ENCODE data around the gene PIF1.
"Not testable (repeated sequence)": the region's sequence is repeated elsewhere in the genome, so short reads cannot be mapped to it uniquely, and the experiment has no call there.

The PIF1 gene

GRCh38 chr15:64800476-64800875 lies 25.0 kb downstream of the PIF1 start:
- Histone ChIP-seq H3K4me1 (ENCODE audit: control insufficient read depth in 1 of 2, insufficient read depth in 2 of 2, low read length in 2 of 2) (no peaks in the 10 kb centered on the region), H3K27ac (ENCODE audit: low read depth, low read length) (no peak overlapping the region), H3K36me3 (ENCODE audit: control insufficient read depth in 1 of 2, insufficient read depth in 2 of 2, low read length in 2 of 2) (no peaks in the 10 kb centered on the region), H3K27me3 (ENCODE audit: control insufficient read depth in 1 of 2, insufficient read depth in 2 of 2, low read length in 2 of 2) (no peaks in the 10 kb centered on the region), H3K4me3 (ENCODE audit: low read depth in 1 of 2, low read length in 2 of 2) (no peak overlapping the region), H3K9me3 (ENCODE audit: control insufficient read depth in 1 of 2, low read length in 2 of 2) (no peaks in the 10 kb centered on the region), H3K9ac (ENCODE audit: low read depth in 1 of 2, low read length in 2 of 2) (no peak overlapping the region)

DNA sequence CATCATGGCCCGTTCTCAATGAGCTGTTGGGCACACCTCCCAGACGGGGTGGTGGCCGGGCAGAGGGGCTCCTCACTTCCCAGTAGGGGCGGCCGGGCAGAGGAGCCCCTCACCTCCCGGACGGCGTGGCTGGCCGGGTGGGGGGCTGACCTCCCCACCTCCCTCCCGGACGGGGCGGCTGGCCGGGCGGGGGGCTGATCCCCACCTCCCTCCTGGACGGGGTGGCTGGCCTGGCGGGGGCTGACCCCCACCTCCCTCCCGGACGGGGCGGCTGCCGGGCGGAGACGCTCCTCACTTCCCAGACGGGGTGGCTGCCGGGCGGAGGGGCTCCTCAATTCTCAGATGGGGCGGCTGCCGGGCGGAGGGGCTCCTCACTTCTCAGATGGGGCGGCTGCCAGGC lies 26.5 kb downstream of the PIF1 start:
- not testable (repeated sequence) for H3K9me3 ChIP-seq (ENCODE audit: control insufficient read depth in 1 of 2, low read length in 2 of 2); H3K9ac ChIP-seq (ENCODE audit: low read depth in 1 of 2, low read length in 2 of 2); H3K27me3 ChIP-seq (ENCODE audit: control insufficient read depth in 1 of 2, insufficient read depth in 2 of 2, low read length in 2 of 2); H3K4me1 ChIP-seq (ENCODE audit: control insufficient read depth in 1 of 2, insufficient read depth in 2 of 2, low read length in 2 of 2); H3K27ac ChIP-seq (ENCODE audit: low read depth, low read length); H3K36me3 ChIP-seq (ENCODE audit: control insufficient read depth in 1 of 2, insufficient read depth in 2 of 2, low read length in 2 of 2); H3K4me3 ChIP-seq (ENCODE audit: low read depth in 1 of 2, low read length in 2 of 2)

DNA sequence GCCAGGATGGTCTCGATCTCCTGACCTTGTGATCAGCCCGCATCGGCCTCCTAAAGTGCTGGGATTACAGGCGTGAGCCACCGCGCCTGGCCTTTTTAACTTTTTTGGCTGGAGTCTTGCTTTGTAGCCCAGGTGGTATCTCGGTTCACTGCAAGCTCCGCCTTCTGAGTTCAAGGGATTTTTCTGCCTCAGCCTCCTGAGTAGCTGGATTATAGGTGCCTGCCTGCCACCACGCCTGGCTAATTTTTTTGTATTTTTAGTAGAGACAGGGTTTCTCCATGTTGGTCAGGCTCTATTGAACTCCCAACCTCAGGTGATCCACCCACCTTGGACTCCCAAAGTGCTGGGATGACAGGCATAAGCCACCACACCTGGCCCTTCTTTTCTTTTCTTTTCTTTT lies 29.5 kb downstream of the PIF1 start:
- H3K27me3 ChIP-seq (ENCODE audit: control insufficient read depth in 1 of 2, insufficient read depth in 2 of 2, low read length in 2 of 2); H3K36me3 ChIP-seq (ENCODE audit: control insufficient read depth in 1 of 2, insufficient read depth in 2 of 2, low read length in 2 of 2); H3K4me1 ChIP-seq (ENCODE audit: control insufficient read depth in 1 of 2, insufficient read depth in 2 of 2, low read length in 2 of 2): not testable (repeated sequence)

DNA sequence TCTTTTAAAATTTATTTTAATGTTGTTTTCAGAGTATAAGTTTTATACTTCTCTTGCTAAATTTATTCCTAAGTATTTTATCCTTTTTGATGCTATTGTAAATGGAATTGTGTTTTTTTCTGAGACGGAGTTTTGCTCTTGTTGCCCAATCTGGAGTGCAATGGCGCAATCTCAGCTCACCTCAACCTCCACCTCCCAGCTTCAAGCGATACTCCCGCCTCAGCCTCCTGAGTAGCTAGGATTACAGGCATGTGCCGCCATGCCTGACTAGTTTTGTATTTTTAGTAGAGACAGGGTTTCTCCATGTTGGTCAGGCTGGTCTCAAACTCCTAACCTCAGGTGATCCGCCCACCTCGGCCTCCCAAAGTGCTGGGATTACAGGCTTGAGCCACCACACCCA lies 30.1 kb downstream of the PIF1 start:
- not testable (repeated sequence) for H3K9me3 ChIP-seq (ENCODE audit: control insufficient read depth in 1 of 2, low read length in 2 of 2); H3K4me1 ChIP-seq (ENCODE audit: control insufficient read depth in 1 of 2, insufficient read depth in 2 of 2, low read length in 2 of 2); H3K27me3 ChIP-seq (ENCODE audit: control insufficient read depth in 1 of 2, insufficient read depth in 2 of 2, low read length in 2 of 2); H3K27ac ChIP-seq (ENCODE audit: low read depth, low read length); H3K9ac ChIP-seq (ENCODE audit: low read depth in 1 of 2, low read length in 2 of 2); H3K36me3 ChIP-seq (ENCODE audit: control insufficient read depth in 1 of 2, insufficient read depth in 2 of 2, low read length in 2 of 2); H3K4me3 ChIP-seq (ENCODE audit: low read depth in 1 of 2, low read length in 2 of 2)

More for the DNA sequence above, 29.5 kb downstream of the PIF1 start:
- not testable (repeated sequence) for H3K27ac ChIP-seq (ENCODE audit: low read depth, low read length); H3K4me3 ChIP-seq (ENCODE audit: low read depth in 1 of 2, low read length in 2 of 2); H3K9ac ChIP-seq (ENCODE audit: low read depth in 1 of 2, low read length in 2 of 2); H3K9me3 ChIP-seq (ENCODE audit: control insufficient read depth in 1 of 2, low read length in 2 of 2)

- Histone ChIP-seq H3K27ac (ENCODE audit: low read depth, low read length) (no peak overlapping the region), H3K36me3 (ENCODE audit: control insufficient read depth in 1 of 2, insufficient read depth in 2 of 2, low read length in 2 of 2) (no peaks in the 10 kb centered on the region), H3K4me1 (ENCODE audit: control insufficient read depth in 1 of 2, insufficient read depth in 2 of 2, low read length in 2 of 2) (no peaks in the 10 kb centered on the region), H3K4me3 (ENCODE audit: low read depth in 1 of 2, low read length in 2 of 2) (no peak overlapping the region), H3K9me3 (ENCODE audit: control insufficient read depth in 1 of 2, low read length in 2 of 2) (no peaks in the 10 kb centered on the region), H3K9ac (ENCODE audit: low read depth in 1 of 2, low read length in 2 of 2) (no peak overlapping the region), H3K27me3 (ENCODE audit: control insufficient read depth in 1 of 2, insufficient read depth in 2 of 2, low read length in 2 of 2) (no peaks in the 10 kb centered on the region)
Observed at GRCh38 chr15:64792282-64792681, 33.2 kb downstream of the PIF1 start.

GRCh38 chr15:64791401-64791800 lies 34.0 kb downstream of the PIF1 start:
- Histone ChIP-seq H3K27ac (ENCODE audit: low read depth, low read length) (no peak overlapping the region), H3K4me3 (ENCODE audit: low read depth in 1 of 2, low read length in 2 of 2) (no peak overlapping the region), H3K9me3 (ENCODE audit: control insufficient read depth in 1 of 2, low read length in 2 of 2) (no peaks in the 10 kb centered on the region), H3K36me3 (ENCODE audit: control insufficient read depth in 1 of 2, insufficient read depth in 2 of 2, low read length in 2 of 2) (no peaks in the 10 kb centered on the region), H3K27me3 (ENCODE audit: control insufficient read depth in 1 of 2, insufficient read depth in 2 of 2, low read length in 2 of 2) (no peaks in the 10 kb centered on the region), H3K4me1 (ENCODE audit: control insufficient read depth in 1 of 2, insufficient read depth in 2 of 2, low read length in 2 of 2) (no peaks in the 10 kb centered on the region), H3K9ac (ENCODE audit: low read depth in 1 of 2, low read length in 2 of 2) (no peak overlapping the region)

- Histone ChIP-seq H3K9ac (ENCODE audit: low read depth in 1 of 2, low read length in 2 of 2) (no peak overlapping the region), H3K27me3 (ENCODE audit: control insufficient read depth in 1 of 2, insufficient read depth in 2 of 2, low read length in 2 of 2) (peaks cover 0 to 3% of the 10 kb centered on the region in 2 donors), H3K27ac (ENCODE audit: low read depth, low read length) (no peak overlapping the region)
Observed at GRCh38 chr15:64783796-64784195, 41.7 kb downstream of the PIF1 start.

DNA sequence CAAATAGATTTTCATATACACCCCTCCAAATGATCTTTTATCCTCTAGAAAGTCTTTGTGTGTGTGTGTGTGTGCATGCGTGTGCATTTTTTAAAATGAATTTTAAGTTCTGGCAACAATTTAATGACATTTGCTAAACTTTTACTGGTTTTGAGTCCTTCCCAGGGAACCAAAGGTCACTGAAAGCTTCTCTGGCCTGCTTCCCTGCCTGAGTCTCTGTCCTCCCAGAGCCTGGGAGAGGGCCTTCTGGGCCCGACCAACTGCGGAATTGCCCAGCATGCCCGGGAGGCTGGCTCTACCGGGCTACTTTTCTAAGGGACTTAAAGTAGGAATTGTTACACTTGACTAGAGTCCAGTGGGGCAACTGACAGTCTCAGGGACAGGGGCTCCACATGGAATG lies 42.7 kb downstream of the PIF1 start:
- Histone ChIP-seq H3K27ac (ENCODE audit: low read depth, low read length) (no peak overlapping the region), H3K4me3 (ENCODE audit: low read depth in 1 of 2, low read length in 2 of 2) (no peak overlapping the region), H3K9me3 (ENCODE audit: control insufficient read depth in 1 of 2, low read length in 2 of 2) (no peaks in the 10 kb centered on the region), H3K27me3 (ENCODE audit: control insufficient read depth in 1 of 2, insufficient read depth in 2 of 2, low read length in 2 of 2) (peaks cover 0 to 5% of the 10 kb centered on the region in 2 donors), H3K4me1 (ENCODE audit: control insufficient read depth in 1 of 2, insufficient read depth in 2 of 2, low read length in 2 of 2) (no peaks in the 10 kb centered on the region), H3K36me3 (ENCODE audit: control insufficient read depth in 1 of 2, insufficient read depth in 2 of 2, low read length in 2 of 2) (no peaks in the 10 kb centered on the region), H3K9ac (ENCODE audit: low read depth in 1 of 2, low read length in 2 of 2) (no peak overlapping the region)

More at GRCh38 chr15:64783796-64784195, 41.7 kb downstream of the PIF1 start:
- Histone ChIP-seq H3K4me3 (ENCODE audit: low read depth in 1 of 2, low read length in 2 of 2) (no peak overlapping the region), H3K9me3 (ENCODE audit: control insufficient read depth in 1 of 2, low read length in 2 of 2) (no peaks in the 10 kb centered on the region), H3K4me1 (ENCODE audit: control insufficient read depth in 1 of 2, insufficient read depth in 2 of 2, low read length in 2 of 2) (no peaks in the 10 kb centered on the region), H3K36me3 (ENCODE audit: control insufficient read depth in 1 of 2, insufficient read depth in 2 of 2, low read length in 2 of 2) (no peaks in the 10 kb centered on the region)

GRCh38 chr15:64781299-64781698 lies 44.1 kb downstream of the PIF1 start:
- no peaks in the 10 kb centered on the region for H3K9me3 ChIP-seq (ENCODE audit: control insufficient read depth in 1 of 2, low read length in 2 of 2)
- H3K27ac ChIP-seq (ENCODE audit: low read depth, low read length), result no peak overlapping the region
- H3K27me3 ChIP-seq (ENCODE audit: control insufficient read depth in 1 of 2, insufficient read depth in 2 of 2, low read length in 2 of 2), result peaks cover 0 to 18% of the 10 kb centered on the region in 2 donors
- no peak overlapping the region for H3K4me3 ChIP-seq (ENCODE audit: low read depth in 1 of 2, low read length in 2 of 2)
- H3K4me1 ChIP-seq (ENCODE audit: control insufficient read depth in 1 of 2, insufficient read depth in 2 of 2, low read length in 2 of 2), result no peaks in the 10 kb centered on the region
- no peaks in the 10 kb centered on the region for H3K36me3 ChIP-seq (ENCODE audit: control insufficient read depth in 1 of 2, insufficient read depth in 2 of 2, low read length in 2 of 2)
- H3K9ac ChIP-seq (ENCODE audit: low read depth in 1 of 2, low read length in 2 of 2), result no peak overlapping the region

DNA sequence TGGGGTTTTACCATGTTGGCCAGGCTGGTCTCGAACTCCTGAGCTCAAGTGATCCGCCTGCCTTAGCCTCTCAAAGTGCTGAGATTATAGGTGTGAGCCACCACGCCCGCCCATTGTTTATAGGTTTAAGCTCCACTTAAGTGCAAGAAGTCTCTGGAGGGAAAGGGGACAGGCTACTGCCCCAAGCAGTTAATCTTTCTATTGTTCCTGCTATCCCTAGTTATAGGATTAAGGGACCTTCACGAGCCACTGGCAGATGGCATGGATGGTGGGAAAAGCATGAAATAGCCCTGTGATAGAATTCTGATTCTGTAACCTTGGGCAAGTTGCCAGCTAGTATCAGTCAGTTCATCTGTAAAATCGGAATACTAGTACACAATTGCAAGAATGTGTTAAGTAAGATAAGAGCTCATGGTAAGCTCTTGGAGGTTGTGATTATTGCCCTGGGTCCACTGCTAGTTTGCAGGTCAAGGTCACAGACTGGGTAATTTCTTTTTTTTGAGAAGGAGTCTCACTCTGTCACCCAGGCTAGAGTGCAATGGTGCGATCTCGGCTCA lies 44.8 kb downstream of the PIF1 start:
- Histone ChIP-seq H3K9me3 (ENCODE audit: control insufficient read depth in 1 of 2, low read length in 2 of 2) (no peaks in the 10 kb centered on the region), H3K27ac (ENCODE audit: low read depth, low read length) (no peak overlapping the region), H3K4me3 (ENCODE audit: low read depth in 1 of 2, low read length in 2 of 2) (no peak overlapping the region), H3K36me3 (ENCODE audit: control insufficient read depth in 1 of 2, insufficient read depth in 2 of 2, low read length in 2 of 2) (no peaks in the 10 kb centered on the region), H3K9ac (ENCODE audit: low read depth in 1 of 2, low read length in 2 of 2) (no peak overlapping the region), H3K4me1 (ENCODE audit: control insufficient read depth in 1 of 2, insufficient read depth in 2 of 2, low read length in 2 of 2) (no peaks in the 10 kb centered on the region), H3K27me3 (ENCODE audit: control insufficient read depth in 1 of 2, insufficient read depth in 2 of 2, low read length in 2 of 2) (peaks cover 0 to 24% of the 10 kb centered on the region in 2 donors)

DNA sequence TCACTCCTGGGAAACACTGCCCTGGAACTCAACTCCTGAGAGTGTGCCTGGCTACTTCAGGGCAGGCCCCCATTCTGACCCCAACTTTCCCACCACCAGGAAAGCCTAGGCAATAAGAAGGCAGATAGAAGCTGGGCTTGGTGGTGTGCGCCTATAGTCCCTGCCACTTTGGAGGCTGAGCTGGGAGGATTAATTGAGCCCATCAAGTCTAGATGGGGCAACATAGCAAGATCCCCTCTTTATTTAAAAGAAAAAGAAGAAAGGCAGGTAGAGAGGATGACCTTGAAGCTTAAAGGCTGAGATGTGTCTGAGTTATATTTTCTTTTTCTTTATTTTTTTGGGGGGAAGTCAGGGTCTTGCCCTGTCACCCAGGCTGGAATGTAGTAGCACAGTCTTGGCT lies 45.8 kb downstream of the PIF1 start:
- Histone ChIP-seq H3K9ac (ENCODE audit: low read depth in 1 of 2, low read length in 2 of 2) (no peak overlapping the region), H3K4me1 (ENCODE audit: control insufficient read depth in 1 of 2, insufficient read depth in 2 of 2, low read length in 2 of 2) (no peaks in the 10 kb centered on the region), H3K9me3 (ENCODE audit: control insufficient read depth in 1 of 2, low read length in 2 of 2) (no peaks in the 10 kb centered on the region), H3K36me3 (ENCODE audit: control insufficient read depth in 1 of 2, insufficient read depth in 2 of 2, low read length in 2 of 2) (no peaks in the 10 kb centered on the region), H3K4me3 (ENCODE audit: low read depth in 1 of 2, low read length in 2 of 2) (no peak overlapping the region), H3K27me3 (ENCODE audit: control insufficient read depth in 1 of 2, insufficient read depth in 2 of 2, low read length in 2 of 2) (peaks cover 0 to 24% of the 10 kb centered on the region in 2 donors), H3K27ac (ENCODE audit: low read depth, low read length) (no peak overlapping the region)
